TTC549 (cell line): ENCODE data around the gene TUBGCP6.
"Not testable (repeated sequence)": the region's sequence is repeated elsewhere in the genome, so short reads cannot be mapped to it uniquely, and the experiment has no call there.

ENCODE experiments used
- FAIRE-seq: peaks from 2 replicates; lab custom pipeline; 2012; peaks lifted over from hg19 to GRCh38; lab: Jason Lieb, UNC

TUBGCP6 gene

DNA sequence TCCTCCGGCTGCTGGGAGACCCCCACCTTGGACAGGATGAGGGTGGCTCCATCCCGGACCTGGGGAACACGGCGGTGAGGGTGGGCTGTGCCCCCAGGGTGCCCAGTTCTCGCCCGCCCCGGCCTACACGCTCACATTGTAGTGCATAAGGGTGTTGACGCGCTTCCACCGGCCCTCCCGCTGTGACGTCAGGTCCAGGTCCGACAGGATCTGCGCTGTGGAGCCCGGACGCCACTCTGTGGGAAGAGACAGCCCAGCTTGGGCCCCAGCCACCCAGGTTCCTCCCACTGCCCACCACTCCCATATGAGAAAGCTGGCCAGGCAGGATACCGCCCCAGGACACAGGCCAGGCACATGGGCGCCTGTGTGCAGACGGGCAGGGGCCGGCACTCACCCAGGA lies 33.6 kb upstream of the TUBGCP6 start:
- no peak for FAIRE-seq

DNA sequence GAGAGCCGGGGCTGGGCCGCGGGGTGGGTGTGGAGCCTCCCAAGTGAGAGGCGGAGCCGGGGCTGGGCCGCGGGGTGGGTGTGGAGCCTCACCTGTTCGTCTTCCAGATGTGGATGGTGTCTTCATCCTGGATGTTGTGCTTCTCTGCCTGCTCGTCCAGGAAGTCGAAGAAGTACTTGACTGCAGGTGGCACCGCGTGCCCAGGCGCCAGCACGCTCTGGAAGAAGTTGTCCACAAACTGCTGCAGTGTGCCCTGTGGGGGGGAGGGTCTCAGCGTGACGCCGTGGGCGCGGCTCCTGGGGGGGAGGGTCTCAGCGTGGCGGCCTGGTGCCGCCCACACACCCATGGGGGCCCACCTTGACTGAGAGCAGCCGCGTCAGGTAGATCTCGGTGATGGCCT lies 32.9 kb upstream of the TUBGCP6 start:
- no peak for FAIRE-seq

DNA sequence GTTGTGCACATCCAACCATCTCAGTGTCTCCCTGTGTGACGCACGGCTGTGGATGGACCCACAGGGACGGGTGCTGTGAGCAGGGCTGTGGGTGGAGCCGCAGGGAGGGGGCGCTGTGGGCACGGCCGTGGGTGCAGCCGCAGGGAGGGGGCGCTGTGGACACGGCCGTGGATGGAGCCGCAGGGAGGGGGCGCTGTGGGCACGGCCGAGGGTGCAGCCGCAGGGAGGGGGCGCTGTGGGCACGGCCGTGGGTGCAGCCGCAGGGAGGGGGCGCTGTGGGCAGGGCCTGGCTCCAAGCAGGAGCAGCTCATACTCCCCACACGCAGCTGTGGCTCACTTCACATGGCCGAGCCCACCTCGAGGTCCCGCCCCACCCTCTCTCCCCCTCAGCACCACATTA lies 31.3 kb upstream of the TUBGCP6 start:
- FAIRE-seq, result no peak

DNA sequence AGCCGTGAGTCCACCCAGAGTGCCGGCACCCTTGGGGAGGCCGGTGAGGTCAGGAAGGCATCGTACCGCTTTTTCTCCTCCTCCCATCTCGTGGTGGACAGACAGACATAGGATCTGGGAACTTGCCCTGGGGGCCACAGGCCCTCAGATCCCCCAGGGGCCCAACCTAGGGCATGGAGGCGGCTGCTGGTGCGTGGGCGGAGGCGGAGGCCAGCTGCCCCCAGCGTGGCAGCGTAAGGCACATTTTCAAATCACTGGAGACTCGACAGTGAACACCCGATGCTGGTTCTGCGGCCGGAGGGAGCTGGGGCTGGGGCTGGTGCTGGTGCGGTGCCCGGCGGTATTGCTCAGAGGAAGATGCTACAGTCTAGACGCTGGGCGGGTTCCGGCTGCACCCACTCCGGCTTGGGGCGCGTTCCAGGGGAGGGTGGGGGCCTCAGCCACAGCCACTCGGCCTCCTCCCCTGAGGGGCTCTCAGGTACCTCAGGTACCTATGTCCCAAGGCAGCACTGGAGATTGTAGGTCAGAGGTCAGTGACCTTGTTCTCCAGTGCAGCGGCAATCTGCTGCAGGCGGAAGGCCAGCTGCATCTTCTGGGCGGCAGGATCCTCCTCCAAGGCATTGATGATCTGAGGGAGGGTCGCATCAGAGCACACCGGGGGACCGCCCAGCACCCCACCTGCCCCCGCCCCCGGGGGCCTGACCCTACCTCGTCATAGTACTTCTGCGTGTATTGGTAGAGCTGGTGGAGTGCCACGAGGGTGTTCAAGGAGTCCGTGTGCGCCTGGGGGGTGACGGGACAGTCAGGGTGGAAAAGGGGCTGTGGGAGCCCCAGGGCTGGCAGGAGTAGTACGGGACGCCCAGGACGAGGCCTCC lies 30.6 kb upstream of the TUBGCP6 start:
- FAIRE-seq, result no peak

DNA sequence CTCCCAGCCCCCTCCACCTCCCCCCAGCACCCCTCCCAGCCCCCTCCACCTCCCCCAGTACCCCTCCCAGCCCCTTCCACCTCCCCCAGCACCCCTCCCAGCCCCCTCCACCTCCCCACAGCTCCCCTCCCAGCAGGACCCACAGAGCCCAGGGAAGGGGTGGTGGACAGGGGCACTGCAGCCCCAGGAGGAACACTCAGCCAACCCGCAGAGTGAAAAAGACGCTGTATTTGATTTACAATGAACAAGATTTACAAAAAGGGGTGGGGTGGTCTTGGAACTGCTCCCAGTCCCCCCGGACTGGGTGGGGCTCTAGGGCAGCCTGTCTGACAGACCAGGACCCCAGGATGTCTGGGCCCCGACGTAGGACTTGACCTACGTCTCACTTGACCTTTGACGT lies 29.9 kb upstream of the TUBGCP6 start:
- no peak for FAIRE-seq

DNA sequence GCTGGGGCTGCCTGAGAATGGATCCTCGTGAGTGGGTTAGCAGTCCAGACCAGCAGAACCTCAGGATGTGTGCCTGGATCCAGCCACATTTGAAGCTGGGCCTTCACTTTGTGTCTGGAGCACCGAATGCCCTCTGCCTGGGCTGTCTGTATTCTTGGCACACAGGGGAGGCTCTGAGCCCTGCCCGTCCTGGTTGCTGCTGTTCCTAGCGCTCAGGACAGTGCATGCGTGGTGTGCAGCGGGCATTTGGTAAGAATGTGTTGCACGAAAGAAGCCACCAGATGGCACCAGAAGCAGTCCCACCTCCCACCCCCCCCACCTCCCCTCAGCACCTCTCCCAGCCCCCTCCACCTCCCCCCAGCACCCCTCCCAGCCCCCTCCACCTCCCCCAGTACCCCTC lies 29.5 kb upstream of the TUBGCP6 start:
- no peak for FAIRE-seq

DNA sequence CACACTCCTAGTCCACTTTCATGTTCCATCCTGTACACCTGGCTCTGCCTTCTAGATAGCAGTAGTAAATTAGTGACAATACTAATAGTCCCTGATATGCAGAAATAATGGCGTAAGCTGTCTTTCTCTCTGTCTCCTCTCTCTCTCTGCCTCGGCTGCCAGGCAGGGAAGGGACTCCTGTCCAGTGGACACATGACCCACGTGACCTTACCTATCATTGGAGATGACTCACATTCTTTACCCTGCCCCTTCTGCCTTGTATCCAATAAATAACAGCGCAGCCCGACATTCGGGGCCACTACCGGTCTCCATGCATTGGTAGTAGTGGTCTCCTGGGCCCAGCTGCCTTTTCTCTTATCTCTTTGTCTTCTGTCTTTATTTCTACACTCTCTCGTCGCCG lies 29.0 kb upstream of the TUBGCP6 start:
- FAIRE-seq, result not testable (repeated sequence)

DNA sequence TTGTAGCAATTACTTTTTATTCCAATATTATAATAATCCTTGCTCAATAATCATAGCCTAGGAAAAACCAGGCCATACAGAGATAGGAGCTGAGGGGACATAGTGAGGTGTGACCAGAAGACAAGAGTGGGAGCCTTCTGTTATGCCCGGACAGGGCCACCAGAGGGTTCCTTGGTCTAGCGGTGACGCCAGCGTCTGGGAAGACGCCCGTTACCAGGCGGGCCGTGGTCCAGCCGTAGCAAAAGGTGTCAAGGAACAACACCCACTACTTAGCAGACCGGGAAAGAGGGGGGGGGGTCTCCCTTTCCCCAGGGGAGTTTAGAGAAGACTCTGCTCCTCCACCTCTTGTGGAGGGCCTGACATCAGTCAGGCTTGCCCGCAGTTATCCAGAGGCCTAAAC lies 28.5 kb upstream of the TUBGCP6 start:
- FAIRE-seq, result not testable (repeated sequence)

DNA sequence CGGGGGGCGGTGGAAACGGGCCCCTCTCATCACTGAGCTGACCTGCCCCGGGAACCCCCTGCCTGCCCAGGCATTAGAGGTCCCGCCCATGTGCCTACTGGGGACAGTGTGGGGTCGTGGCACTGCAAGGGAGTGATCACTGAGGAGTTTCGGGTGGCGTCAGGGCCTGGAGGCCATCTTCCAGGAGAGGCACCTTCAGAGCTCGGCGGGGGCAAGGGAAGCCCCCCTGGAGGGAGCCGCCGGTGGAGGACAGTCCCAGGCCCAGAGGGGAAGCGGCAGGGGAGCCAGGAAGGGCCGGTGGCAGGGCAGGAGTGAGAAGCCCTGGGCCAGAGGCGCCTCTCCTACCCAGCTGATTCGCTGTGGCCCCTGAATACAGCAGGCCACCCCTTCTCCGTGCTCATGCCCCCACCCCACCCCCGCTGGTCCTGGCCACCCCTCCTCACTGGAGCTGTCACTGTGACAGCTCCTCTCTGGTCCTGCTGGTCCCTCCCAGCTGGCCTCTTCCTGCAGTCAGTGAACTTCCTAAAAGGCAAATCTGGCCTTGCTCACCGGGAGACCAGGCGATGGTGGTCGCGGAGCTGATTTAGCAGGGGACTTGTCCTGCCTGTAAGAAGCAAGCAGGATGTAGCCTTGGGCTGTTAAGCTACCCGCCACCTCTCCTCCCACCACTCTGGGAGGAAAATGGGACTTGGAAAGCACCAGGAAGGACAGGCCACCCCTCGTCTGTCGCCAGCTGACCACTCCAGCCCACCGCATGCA lies 27.4 kb upstream of the TUBGCP6 start:
- no peak for FAIRE-seq

DNA sequence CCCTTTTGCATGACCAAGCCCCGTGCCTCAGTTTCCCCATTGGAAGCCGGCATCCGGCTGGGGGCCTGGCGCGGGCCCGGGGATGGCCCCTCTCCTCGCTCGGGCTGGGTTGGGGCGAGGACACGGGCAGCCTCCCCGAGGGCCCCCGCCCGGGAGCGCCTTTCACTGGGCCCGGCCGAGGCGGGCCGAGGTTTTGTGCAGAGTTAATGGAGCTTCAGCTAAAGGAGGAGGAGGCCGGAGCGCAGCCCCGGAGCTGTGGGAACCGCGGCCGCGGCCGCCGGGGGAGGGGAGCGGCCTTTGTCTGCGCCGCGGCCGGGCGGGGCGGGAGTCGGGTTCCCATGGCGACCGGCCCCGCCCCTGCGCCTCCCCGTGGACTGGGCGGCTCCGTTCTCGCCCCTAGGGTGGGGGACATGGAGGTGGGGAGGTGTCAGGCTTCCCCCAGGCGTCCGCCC lies 26.7 kb upstream of the TUBGCP6 start:
- no peak for FAIRE-seq

DNA sequence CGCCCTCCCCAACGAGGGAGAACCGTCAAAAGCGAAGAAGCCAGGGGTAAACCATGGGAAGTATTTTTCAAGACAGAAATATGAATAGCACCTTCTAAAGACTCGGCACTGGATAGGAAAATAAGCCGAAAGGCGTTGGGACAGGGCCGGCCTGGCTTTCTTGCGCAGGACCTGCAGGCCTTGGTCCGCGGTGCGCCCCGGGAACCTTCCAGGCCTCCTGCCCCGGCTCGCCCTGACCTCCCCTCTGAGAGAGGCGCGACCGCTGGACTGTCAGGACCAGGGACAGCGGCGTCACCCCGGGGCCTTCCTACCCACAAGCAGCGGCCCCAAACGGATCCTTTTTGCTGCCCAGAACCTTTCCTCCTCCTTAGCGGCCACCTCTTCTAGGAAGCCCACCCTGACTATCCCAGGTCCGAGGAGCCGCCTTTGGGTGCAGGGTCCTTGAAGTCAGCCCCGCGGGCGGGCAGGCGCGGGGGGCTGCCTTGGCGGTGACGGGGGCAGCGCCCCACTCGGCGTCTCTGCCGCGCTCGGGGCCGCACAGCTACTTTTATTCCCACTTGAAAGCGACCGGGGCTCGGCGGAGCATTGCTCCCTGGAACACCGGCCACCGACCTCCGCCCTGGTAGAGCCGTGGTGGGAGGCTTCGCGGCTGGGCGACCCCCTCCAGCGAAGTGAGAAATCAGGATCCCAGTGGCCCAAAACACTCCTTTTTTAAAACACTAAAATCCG lies 26.0 kb upstream of the TUBGCP6 start:
- FAIRE-seq, result no peak

DNA sequence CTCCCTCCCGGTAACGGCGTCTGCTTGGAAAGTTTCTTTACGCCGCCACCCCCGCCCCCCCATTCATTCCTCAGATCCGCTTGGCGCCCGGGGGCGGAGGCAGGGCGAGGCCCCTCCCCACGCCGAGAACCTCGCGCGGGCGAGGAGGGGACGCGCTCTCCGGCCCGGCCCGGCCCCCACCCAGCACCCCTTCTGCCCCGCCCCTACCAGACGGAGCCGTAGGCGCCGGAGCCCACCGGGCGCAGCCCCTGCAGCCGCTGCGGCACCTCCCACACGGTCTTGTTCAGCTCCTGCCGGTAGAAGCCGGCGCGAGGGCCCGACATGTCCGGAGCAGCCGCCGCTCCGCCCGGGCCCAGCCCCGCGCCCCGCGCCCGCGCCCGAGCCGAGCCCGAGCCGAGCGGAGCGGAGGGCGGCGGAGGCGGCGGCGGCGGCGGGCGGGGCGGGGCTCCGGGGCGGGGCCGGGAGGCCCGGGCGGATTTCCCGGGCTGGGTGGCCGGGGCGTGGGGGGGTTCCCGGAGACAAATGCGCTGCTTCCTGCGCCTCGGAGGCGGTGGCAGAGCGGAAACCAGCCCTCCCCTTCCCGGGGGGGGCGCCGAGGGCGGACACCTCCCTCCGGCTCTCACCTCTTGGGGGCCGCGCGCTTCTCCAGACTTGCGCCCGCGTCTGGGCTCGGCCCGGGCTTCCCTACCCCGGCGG lies 25.3 kb upstream of the TUBGCP6 start, which contains the start of gene MAPK11:
TSS of gene MAPK11 (minus strand) at position 411 of the 696 bp plus-strand sequence. CDS start at position 323, 88 bp downstream.
- no peak for FAIRE-seq

DNA sequence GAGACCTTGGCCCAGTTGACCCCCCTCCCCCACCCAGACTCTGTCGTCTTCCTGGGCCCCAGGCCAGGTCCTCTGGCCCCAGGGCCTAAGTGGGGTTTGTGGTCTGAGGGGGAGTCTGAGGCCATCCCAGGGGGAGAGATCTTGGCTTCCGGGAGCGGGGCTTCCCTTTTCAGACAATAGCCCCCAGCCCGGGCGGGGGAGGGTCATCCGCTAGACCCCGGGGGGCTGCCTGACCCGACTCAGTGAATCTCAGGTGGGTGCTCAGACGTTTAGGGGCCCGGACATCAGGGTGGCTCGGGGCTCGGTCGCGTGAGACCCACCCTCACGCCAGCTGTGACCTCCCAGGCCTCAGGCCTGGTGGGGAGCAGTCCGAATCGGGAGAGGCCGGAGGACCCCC lies 24.7 kb upstream of the TUBGCP6 start:
- FAIRE-seq, result no peak

DNA sequence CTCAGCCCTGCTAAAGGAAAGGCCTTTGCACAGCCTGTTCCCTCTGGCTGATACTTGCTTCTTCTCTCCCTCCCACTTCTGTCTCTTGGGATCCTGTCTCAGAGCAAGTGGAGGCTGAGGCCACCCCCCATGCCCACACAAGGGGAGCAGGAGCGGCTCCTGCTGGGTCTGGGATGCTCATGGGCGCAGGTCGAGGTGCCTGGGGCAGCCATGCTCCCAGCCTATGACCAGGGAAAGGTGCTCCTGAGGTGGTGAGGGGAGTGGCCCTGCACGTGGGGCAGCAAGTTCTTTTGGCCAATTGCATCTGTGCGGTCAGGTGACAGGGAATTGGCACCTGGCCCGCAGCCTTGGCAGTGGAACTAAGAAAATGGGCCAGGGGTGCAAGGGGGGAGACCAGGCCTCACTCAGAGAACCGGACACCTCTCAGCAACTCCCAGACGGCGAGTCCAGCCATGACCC lies 23.9 kb upstream of the TUBGCP6 start:
- FAIRE-seq, result no peak

DNA sequence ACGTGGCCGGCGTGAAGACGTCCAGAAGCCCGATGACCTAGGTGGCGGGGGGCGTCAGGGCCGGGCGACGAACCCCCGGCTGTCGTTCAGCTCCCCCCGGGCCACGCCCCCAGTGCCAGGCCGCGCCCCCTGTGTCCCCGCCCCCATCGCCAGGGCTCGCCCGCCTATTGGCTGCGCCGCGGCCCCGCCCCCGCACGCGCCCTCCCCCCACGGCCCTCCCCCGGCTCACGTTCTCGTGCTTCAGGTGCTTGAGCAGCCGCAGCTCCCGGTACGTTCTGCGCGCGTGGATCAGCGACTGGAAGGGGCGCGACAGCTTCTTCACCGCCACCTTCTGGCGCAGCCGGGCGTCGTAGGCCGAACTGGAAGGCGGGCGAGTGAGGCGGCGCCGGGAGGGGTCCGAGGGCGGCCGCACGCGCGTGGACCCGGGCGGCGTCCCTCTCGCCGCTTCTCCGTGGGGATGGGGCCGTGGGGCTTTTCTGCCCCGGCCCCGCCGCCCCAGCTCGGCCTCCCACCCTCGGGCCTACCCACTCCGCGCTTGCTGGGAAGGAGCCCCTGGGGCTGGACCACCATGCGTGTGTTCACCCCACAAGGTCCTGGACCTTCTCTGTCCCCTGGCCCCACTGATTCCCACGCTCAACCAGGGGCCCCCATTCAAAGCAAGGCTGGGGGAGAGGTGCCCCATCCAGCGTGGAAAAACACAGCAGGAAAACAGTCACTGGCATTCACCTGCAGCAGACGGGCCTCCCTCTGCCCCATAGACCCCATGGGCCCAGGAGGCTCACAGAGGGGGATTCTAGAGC lies 23.0 kb upstream of the TUBGCP6 start:
- FAIRE-seq, result no peak

DNA sequence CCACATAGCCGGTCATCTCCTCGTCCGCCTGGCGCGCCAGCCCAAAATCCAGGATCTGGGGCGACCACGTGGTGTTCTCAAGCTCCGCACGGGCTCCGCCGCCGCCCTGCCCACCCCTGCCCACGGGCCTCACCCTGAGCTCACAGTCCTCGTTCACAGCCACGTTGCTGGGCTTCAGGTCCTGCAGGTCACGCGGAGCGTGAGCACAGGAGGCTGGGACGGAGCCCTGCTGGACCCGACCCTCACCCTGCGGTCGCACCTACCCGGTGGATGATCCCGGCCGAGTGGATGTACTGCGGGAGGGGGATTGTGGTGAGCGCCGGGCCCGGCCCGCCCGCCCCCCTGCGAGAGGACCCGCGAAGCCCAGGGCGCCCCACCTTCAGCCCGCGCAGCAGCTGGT lies 22.2 kb upstream of the TUBGCP6 start:
- FAIRE-seq, result no peak

DNA sequence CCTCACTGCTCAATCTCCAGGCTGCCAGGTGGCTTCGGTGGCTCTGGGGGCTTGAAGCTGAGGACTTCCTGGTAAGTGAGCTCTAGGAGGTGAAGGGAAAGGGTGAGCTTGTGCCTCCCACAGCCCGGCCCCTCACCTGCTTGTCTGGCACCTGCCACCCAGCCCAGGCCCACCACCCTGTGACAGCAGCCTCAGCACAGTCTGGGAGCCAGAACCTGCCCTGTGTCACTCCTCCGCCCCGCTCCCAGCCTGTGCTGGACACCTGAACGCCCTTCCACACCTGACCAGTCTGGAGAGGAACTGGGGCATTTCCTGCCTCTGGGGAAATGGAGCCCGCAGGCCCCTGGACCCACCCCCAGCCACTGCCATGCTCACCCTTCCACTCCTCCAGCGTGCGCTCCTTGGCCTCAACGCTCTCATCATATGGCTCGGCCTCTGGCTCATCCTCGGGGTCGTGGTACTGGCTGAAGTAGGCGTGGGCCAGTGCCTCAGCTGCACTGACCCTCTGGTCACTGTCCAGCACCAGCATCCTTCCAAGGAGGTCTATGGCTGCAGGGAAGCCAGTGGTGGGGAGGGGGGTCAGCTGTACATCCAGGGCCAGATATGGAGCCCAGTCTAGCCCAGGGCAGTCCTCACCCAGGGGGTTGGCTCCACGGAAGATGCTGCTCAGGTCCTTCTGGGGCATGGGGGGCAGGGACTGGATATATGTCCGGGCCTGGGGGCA lies 20.3 kb upstream of the TUBGCP6 start:
- no peak for FAIRE-seq

DNA sequence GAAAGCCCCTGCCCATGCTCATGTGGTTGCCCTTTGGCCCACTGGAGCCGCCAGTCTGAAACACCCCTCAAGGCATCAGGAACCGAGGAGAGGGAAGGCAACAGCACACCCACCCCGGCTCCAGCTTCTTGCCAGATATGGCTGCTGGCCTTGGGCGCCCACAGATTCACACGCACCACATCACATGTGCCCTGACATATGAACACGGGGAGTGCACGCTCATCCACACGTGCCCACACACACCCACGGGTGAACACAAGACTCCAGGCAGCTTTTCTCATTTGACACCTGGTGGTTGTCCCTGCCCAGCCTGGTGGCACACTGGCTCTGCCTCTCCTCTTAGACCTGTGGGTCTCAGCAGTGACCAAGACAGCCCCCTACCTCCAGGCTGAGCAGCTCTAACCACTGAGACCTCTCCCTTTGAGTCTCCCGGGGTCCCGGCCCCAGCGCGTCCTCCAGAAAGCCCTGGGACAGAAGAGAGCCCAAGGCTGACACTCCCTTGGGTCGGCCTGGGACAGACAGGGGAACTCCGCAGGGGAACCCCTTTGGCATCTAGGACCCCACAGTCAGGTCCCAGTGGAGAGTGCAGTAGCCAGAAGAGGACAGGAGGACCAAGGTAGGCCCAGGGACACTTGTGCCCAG lies 19.4 kb upstream of the TUBGCP6 start:
- FAIRE-seq, result no peak

DNA sequence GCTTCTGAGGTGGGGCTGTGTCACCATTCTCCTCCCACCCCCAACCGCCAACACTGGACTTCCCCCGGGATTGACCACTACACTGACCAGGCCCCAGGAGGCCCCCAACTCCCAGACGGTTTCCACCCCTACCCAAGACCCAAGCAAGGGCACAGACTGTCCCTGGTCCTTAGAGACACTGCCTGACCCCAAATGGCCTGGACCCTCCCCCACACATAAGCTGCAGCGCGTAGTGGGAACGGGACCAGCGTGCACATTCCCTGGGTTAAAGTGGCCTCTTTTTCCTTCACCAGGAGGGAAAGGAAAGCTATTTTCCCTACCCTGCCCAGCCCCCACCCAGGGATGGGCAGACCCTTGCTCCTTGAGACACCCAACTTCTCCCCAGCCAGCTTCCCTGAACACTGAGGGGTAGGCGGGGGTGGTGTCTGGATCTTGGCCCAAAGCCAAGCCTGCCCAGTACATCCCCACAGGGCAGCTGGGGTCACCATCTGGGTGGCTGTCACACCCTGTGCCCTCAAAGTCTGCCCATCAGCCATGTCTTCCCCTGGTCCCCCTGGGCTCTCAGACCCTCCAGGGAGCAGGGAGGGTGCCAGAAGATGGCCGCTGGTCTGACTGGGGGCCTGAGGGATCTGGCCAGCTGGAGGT lies 18.3 kb upstream of the TUBGCP6 start:
- no peak for FAIRE-seq
